ENCODE results near the gene GTPBP10.

DNA sequence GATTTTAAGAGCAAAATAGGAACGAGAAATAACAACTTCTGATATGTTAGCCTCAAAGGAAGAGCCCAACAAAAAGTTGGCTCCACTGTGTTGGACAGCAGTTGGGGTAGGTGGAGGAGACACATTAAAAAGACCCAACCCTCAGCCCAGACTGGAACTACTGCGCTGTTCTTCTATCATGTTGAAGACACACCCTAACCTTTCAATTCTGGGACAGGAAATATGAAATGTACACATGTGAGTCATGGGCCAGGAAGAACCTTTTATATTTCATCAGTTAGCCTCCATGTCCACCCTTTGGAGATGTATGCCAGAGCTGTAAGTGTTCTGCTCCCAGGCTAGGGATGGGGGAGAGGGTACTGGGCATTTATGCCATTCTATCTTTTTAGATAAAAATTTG, 78.9 kb downstream of the GTPBP10 start:
- TF ChIP-seq, protein P1, sequence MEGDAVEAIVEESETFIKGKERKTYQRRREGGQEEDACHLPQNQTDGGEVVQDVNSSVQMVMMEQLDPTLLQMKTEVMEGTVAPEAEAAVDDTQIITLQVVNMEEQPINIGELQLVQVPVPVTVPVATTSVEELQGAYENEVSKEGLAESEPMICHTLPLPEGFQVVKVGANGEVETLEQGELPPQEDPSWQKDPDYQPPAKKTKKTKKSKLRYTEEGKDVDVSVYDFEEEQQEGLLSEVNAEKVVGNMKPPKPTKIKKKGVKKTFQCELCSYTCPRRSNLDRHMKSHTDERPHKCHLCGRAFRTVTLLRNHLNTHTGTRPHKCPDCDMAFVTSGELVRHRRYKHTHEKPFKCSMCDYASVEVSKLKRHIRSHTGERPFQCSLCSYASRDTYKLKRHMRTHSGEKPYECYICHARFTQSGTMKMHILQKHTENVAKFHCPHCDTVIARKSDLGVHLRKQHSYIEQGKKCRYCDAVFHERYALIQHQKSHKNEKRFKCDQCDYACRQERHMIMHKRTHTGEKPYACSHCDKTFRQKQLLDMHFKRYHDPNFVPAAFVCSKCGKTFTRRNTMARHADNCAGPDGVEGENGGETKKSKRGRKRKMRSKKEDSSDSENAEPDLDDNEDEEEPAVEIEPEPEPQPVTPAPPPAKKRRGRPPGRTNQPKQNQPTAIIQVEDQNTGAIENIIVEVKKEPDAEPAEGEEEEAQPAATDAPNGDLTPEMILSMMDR (IDR thresholded peaks at IDR 0.05; ENCODE audit: insufficient read depth, low read length), result no peak
- no peak for TF ChIP-seq POLR2AphosphoS5 (IDR thresholded peaks at IDR 0.05; ENCODE audit: low read depth)
